Epithelial cell of esophagus (primary cell): Measurements from ENCODE around the gene MACROD2.

Experiments
- DNase-seq: peaks from one replicate; pipeline ENCODE4 v3.0.0; 2010; ENCODE audit warnings: low read depth
- H3K4me3 ChIP-seq: 2 replicates; pipeline ENCODE4 v1.5.1; 2011; ENCODE audit warnings: mild to moderate bottlenecking, low read length, control low read depth
- CTCF ChIP-seq: IDR thresholded peaks from 2 replicates; pipeline ENCODE4 v1.5.1; 2011; ENCODE audit warnings: low read depth, mild to moderate bottlenecking, low read length, control low read depth, inconsistent platforms; ENCODE audit not compliant: insufficient read depth; ENCODE audit errors: missing control alignments

The MACROD2 gene

GRCh38 chr20:14928083-14928482, 932.8 kb downstream of the MACROD2 start:
- TF ChIP-seq CTCF: no peak
- H3K4me3 ChIP-seq: no peak overlapping the region
- DNase-seq: peak; percentile 49

- DNase-seq: no peak
- H3K4me3 ChIP-seq: no peak overlapping the region
- TF ChIP-seq CTCF: no peak
Measured at GRCh38 chr20:14929388-14929787, 934.1 kb downstream of the MACROD2 start.

GRCh38 chr20:14932040-14932439, 936.7 kb downstream of the MACROD2 start:
- DNase-seq: no peak
- H3K4me3 ChIP-seq: no peak overlapping the region
- TF ChIP-seq CTCF: no peak

- H3K4me3 ChIP-seq: no peak overlapping the region
- no peak for DNase-seq
- TF ChIP-seq CTCF: no peak
Measured at GRCh38 chr20:14935285-14935684, 940.0 kb downstream of the MACROD2 start.

- H3K4me3 ChIP-seq: no peak overlapping the region
- no peak for TF ChIP-seq CTCF
- no peak for DNase-seq
Measured at GRCh38 chr20:14937021-14937420, 941.7 kb downstream of the MACROD2 start.

- no peak for TF ChIP-seq CTCF
- H3K4me3 ChIP-seq: no peak overlapping the region
Measured at GRCh38 chr20:14937846-14938245, 942.5 kb downstream of the MACROD2 start.

GRCh38 chr20:14947536-14947935, 952.2 kb downstream of the MACROD2 start:
- DNase-seq: no peak
- TF ChIP-seq CTCF: no peak
- no peak overlapping the region for H3K4me3 ChIP-seq

More at GRCh38 chr20:14937846-14938245, 942.5 kb downstream of the MACROD2 start:
- no peak for DNase-seq
